ENCODE measurements around the gene TNKS1BP1. TPM values are rescaled to one million over a fixed set of nuclear protein-coding genes. Genes with fewer than 3 reads are reported as not detected.

The TNKS1BP1 gene
- total RNA-seq, 1 donor from 2014 or later: 32.6 TPM

DNA sequence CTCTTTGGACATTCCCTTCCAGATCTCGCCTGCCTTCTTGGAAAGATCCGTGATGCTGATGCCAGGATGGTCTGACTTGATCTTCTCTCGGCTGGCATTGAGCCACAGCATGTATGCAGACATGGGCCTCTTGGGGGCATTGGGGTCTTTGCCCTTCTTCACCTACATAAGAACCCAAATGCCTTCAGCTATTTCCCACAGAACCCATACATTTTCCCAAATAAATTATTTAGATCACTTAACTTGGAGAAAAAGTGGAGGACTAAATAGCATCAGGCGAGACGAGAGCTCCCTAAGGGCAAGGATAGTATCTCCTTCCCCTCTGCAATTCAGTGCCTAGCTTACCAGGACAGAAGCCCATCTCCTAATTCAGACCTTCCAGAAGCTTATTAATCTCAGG, 3.0 kb upstream of the TNKS1BP1 start:
- Histone ChIP-seq H3K9me3 (replicated peaks) (no peaks in the 10 kb centered on the region), H3K27me3 (ENCODE audit: low read depth) (no peaks in the 10 kb centered on the region), H3K4me1 (peaks cover 40% of the 10 kb centered on the region), H3K27ac (replicated peaks) (peak overlapping the region; percentile 97), H3K4me3 (no peak overlapping the region), H3K36me3 (peaks cover 62% of the 10 kb centered on the region)
- TF ChIP-seq, protein P1, sequence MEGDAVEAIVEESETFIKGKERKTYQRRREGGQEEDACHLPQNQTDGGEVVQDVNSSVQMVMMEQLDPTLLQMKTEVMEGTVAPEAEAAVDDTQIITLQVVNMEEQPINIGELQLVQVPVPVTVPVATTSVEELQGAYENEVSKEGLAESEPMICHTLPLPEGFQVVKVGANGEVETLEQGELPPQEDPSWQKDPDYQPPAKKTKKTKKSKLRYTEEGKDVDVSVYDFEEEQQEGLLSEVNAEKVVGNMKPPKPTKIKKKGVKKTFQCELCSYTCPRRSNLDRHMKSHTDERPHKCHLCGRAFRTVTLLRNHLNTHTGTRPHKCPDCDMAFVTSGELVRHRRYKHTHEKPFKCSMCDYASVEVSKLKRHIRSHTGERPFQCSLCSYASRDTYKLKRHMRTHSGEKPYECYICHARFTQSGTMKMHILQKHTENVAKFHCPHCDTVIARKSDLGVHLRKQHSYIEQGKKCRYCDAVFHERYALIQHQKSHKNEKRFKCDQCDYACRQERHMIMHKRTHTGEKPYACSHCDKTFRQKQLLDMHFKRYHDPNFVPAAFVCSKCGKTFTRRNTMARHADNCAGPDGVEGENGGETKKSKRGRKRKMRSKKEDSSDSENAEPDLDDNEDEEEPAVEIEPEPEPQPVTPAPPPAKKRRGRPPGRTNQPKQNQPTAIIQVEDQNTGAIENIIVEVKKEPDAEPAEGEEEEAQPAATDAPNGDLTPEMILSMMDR (IDR thresholded peaks at IDR 0.05; ENCODE audit: borderline replicate concordance): no peak
- intact Hi-C loops (cut with micrococcal nuclease): no loop called here
- no peak for DNase-seq

DNA sequence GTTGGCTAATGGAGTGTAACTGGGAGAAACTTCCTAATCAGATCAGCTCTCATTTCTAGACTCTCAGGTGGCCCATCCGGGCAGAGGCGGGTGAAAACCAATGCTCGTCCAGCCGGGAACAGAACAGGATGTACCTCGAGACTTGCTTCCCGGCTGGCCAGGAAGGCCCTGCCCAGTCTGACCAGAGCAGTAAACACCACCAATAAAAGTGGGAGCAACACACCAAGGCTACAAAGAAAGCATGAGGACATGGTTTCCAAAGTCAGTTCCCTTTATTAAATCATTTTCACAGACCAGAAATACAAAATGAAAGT, 940 bp upstream of the TNKS1BP1 start:
- Histone ChIP-seq H3K4me3 (peak overlapping the region; percentile 86), H3K27me3 (ENCODE audit: low read depth) (no peaks in the 10 kb centered on the region), H3K9me3 (replicated peaks) (no peaks in the 10 kb centered on the region), H3K36me3 (peaks cover 46% of the 10 kb centered on the region), H3K27ac (replicated peaks) (peak overlapping the region; percentile 97), H3K4me1 (peaks cover 59% of the 10 kb centered on the region)
- TF ChIP-seq, protein P1 (IDR thresholded peaks at IDR 0.05; ENCODE audit: borderline replicate concordance): no peak
- peak; percentile 57 for DNase-seq
- intact Hi-C loops (cut with micrococcal nuclease): no loop called here

DNA sequence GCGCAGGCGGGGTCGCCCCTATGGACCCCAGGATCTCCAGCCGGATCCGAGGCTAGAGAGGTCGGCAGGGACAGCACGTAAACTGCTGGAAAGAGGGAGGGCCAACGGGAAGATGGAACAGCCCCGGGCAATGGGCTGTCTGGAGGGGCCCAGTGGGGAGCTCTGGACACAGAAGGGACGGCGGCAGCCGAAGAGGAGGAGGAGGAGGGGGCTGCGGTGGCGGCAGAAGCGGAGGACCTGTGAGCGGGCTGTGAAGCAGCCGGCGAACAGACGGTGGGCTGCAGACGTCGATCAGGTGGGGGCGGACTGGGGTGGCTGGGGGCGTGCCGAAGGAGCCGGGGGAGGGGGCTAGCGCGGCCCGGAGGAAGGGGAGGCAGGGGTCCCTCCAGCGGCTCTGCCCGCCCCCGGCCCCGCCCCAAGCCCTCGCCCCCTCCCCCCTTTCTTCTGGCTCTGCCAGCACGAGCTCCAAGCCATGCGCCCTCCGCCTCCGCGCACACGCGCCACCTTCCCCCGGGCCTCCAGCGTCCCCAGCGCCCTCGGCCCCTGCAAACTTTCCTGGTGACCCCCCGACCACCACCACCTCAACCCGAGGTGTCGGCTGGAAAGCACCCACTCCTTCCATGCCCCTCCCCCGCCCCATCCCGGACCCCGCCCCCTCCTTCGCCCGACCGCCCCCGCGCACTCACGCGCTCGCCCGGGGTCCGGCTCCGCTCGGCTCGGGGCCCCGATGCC, 432 bp downstream of the TNKS1BP1 start:
- Histone ChIP-seq H3K9me3 (replicated peaks) (no peaks in the 10 kb centered on the region), H3K4me1 (peaks cover 73% of the 10 kb centered on the region), H3K4me3 (peak overlapping the region; percentile 86), H3K36me3 (peaks cover 47% of the 10 kb centered on the region), H3K27ac (replicated peaks) (peak overlapping the region; percentile 97), H3K27me3 (ENCODE audit: low read depth) (no peaks in the 10 kb centered on the region)
- TF ChIP-seq, protein P1 (IDR thresholded peaks at IDR 0.05; ENCODE audit: borderline replicate concordance): no peak
- DNase-seq: peak; percentile 53
- intact Hi-C loops (cut with micrococcal nuclease): no loop called here

DNA sequence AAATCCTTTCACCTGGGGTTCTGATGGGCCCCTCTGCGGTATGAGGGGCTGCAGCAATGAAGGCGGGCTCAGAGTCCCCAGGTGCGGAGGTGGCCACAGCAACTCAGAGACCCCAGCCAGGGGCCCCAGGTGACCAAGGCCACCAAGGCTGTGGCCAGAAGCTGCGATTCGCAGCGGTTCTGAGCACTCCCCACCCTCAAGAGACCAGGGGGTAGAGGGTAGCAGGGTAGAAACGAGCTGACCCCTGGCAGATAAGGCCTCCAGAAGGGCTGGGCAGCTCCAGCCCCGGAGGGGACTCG, 948 bp downstream of the TNKS1BP1 start:
- H3K36me3 ChIP-seq: peaks cover 47% of the 10 kb centered on the region
- TF ChIP-seq, protein P1 (IDR thresholded peaks at IDR 0.05; ENCODE audit: borderline replicate concordance): no peak
- peak overlapping the region; percentile 97 for H3K27ac ChIP-seq (replicated peaks)
- DNase-seq: no peak
- peaks cover 78% of the 10 kb centered on the region for H3K4me1 ChIP-seq
- no peaks in the 10 kb centered on the region for H3K27me3 ChIP-seq (ENCODE audit: low read depth)
- H3K9me3 ChIP-seq (replicated peaks): no peaks in the 10 kb centered on the region
- intact Hi-C loops (cut with micrococcal nuclease): no loop called here
- peak overlapping the region; percentile 86 for H3K4me3 ChIP-seq

DNA sequence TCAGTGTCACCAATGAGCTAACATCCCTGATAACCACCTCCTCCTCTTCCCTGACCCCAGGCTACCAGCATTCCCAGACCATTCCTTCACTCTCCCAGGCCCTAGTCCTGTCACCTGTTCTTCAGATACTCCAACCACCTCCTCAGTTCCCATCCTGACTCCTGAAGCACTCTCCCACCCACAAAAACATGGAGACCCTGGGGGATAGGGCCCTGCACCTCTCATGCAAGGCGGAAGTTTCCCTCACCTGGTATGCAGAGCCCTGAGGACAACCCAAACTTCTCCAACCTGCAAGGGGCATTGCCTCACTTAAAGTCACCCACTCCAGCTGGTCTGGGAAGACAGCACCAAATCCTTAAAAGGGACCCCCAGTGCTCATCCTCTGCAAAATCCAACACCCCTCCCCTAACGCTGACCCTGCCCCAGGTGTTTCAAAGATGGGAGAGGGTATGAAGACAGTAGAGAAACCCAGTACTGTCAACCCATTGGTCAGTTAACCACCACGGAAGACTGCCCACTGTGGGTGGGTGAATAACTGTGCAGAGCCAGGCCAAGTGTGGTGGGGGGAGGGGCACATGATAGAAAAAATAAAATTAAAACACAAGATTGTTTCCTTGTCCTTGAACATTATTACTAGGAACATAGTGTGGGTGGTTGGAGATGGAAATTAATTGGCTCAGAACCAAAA, 1.4 kb downstream of the TNKS1BP1 start:
- peak overlapping the region; percentile 86 for H3K4me3 ChIP-seq
- TF ChIP-seq, protein P1 (IDR thresholded peaks at IDR 0.05; ENCODE audit: borderline replicate concordance): peak; percentile 14
- no peaks in the 10 kb centered on the region for H3K9me3 ChIP-seq (replicated peaks)
- H3K27me3 ChIP-seq (ENCODE audit: low read depth): no peaks in the 10 kb centered on the region
- peaks cover 83% of the 10 kb centered on the region for H3K4me1 ChIP-seq
- H3K27ac ChIP-seq (replicated peaks): peak overlapping the region; percentile 97
- H3K36me3 ChIP-seq: peaks cover 45% of the 10 kb centered on the region
- intact Hi-C loops (cut with micrococcal nuclease): no loop called here
- no peak for DNase-seq

All from left ventricle myocardium inferior (tissue), 1 donor.